ENCODE data around the gene PDE11A. TPM values are rescaled to one million over a fixed set of nuclear protein-coding genes. Genes with fewer than 3 reads are reported as not detected.

Gene PDE11A
- total and polyA plus RNA-seq, 2 of the 13 experiments (the other 11 are each of a cell fraction or from before 2014, with no cell fraction given) = 1.2 to 1.7 TPM

GRCh38 chr2:177669625-177670330 lies 402.8 kb downstream of the PDE11A start:
- no peak overlapping the region for H3K4me2 ChIP-seq (ENCODE audit: low read depth, low read length)
- H3K27ac ChIP-seq (ENCODE audit: extremely low read length, insufficient read depth, low read length) = no peak overlapping the region
- H3K36me3 ChIP-seq (replicated peaks in 1 of 2; ENCODE audit: control insufficient read depth in 1 of 2, insufficient read depth in 2 of 2, low read length in 2 of 2) = no peaks in the 10 kb centered on the region
- 66% methylated on average over 3 of the region's 3 CpGs for WGBS (ENCODE audit: low lambda C conversion rate)
- no peaks in the 10 kb centered on the region for H4K20me1 ChIP-seq (ENCODE audit: insufficient read depth, low read length)
- no peaks in the 10 kb centered on the region for H3K9me3 ChIP-seq (ENCODE audit: low read length)
- no peak overlapping the region for H3K4me3 ChIP-seq (replicated peaks in 1 of 3; ENCODE audit: insufficient read depth in 1 of 3, low read depth in 2 of 3, low read length in 3 of 3)
- CTCF ChIA-PET (ENCODE audit: low intra/inter-chr PET ratio, low total read pairs) = no interaction called here
- no peaks in the 10 kb centered on the region for H3K27me3 ChIP-seq (ENCODE audit: control insufficient read depth in 1 of 2, insufficient read depth in 2 of 2, low read length in 2 of 2)
- intact Hi-C loops (cut with micrococcal nuclease; ENCODE audit: unreplicated experiment) = no loop called here
- ATAC-seq = no peak
- DNase-seq (ENCODE audit: low spot score) = no peak
- FAIRE-seq = no peak
- H3K79me2 ChIP-seq (ENCODE audit: insufficient read depth, low read length) = no peaks in the 10 kb centered on the region
- in situ Hi-C loops (cut with HindIII; ENCODE audit: extremely low pct_ligation_motif_present, low pct_unique_long_range_greater_than_20kb) = no loop called here
- no peak overlapping the region for H2AFZ ChIP-seq (ENCODE audit: low read length)
- BruUV-seq (replicated peaks) = no TSS peak
- H3K9ac ChIP-seq (ENCODE audit: insufficient read depth, low read depth, low read length) = no peak overlapping the region
- POLR2A ChIA-PET = no interaction called here
- H3K4me1 ChIP-seq (ENCODE audit: insufficient read depth, low read length) = no peaks in the 10 kb centered on the region
- TF ChIP-seq ZNF205 (CRISPR knock-in tag; IDR thresholded peaks at IDR 0.05) (no peak), ZNF274 (CRISPR knock-in tag; IDR thresholded peaks at IDR 0.05) (no peak), ZNF646 (CRISPR knock-in tag; IDR thresholded peaks at IDR 0.05) (no peak), ATF7 (IDR thresholded peaks at IDR 0.05) (no peak), ATF7 (CRISPR knock-in tag; IDR thresholded peaks at IDR 0.05) (no peak), TSC22D2 (CRISPR knock-in tag; IDR thresholded peaks at IDR 0.05; ENCODE audit: borderline replicate concordance) (no peak), PBX3 (CRISPR knock-in tag; IDR thresholded peaks at IDR 0.05; ENCODE audit: borderline replicate concordance) (no peak), ZNF530 (CRISPR knock-in tag; IDR thresholded peaks at IDR 0.05; ENCODE audit: low read depth) (no peak), MAFF (IDR thresholded peaks at IDR 0.05; ENCODE audit: low read depth, low read length) (no peak)
